Activated CD4-positive, alpha-beta T cell treated with anti-CD3 and anti-CD28 coated beads for 4 hours (primary cell): ENCODE measurements around the gene CDK17.
"Not testable (repeated sequence)": the region's sequence is repeated elsewhere in the genome, so short reads cannot be mapped to it uniquely, and the experiment has no call there.

Experiments
- DNase-seq, 2 donors: peaks; one replicate each; pipeline ENCODE4 v3.0.0-alpha.2; 2020

The CDK17 gene

DNA sequence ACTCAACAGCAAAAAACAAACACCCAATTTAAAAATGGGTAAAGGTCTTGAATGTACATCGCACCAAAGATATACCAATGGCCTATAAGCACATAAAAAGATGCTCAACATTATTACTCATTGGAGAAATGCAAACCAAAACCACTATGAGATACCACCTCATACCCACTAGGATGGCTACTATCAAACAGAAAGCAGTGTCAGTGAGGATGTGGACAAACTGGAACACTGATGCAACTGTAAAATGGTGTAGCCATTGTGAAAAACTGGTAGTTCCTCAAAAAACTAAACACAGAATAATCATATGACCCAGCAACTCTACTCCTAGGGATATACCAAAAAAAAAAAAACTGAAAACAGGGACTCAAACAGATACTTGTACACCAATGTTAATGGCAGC lies 49.3 kb downstream of the CDK17 start:
- no peak for DNase-seq

DNA sequence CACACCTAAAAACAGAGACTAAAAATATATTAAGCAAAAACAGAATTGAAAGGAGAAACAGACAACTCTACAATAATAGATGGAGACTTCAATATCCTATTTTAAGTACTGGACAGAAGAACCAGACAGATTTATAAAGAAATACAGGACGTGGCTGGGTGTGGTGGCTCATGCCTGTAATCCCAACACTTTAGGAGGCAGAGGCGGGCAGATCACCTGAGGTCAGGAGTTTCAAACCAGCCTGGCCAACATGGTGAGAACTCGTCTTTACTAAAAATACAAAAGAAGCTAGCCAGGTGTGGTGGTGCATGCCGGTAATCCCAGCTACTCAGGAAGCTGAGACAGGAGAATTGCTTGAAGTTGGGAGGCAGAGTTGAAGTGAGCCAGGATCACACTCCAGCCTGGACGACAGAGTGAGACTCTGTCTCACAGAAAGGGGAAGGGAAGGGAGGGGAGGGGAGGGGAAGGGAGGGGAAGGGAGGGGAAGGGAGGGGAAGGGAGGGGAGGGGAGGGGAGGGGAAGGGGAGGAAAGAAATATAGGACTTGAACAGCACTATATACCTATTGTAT lies 53.0 kb downstream of the CDK17 start:
- DNase-seq = no peak

DNA sequence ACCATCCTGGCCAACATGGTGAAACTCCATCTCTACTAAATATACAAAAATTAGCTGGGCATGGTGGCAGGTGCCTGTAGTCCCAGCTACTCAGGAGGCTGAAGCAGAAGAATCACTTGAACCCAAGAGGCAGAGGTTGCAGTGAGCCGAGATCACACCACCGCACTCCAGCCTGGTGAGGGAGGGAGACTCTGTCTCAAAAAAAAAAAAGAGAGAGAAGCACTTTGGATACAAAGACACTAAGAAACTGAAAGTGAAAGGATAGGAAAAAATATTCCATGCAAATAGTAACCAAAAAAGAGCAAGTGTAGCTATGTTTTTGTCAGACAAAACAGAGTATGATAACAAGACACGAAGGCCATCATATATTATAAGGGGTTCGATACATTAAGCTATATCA lies 53.5 kb downstream of the CDK17 start:
- not testable (repeated sequence) for DNase-seq

DNA sequence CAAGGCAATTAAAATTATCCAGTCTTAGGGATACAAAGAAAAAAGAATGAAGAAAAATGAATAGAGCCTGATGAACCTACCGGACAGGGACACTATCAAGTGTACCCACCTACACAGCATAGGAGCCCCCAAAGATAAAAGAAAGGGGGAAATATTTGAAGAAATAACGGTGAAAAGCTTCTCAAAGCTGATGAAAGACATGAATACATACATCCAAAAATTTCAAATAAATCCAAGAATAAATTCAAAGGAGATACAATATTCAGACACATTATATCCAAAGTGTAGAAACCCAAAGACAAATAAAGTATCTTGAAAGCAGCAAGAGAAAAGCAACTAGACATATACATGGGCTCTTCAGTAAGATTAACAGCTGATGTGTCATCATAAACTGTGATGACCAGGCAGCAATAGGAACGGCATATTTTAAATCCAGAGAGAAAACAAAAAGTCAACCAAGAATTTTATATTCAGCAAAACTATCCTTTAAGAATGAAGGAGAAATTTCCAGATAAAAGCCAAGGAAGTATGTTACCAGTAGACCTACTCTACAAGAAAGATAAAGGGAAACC lies 56.0 kb downstream of the CDK17 start:
- DNase-seq = no peak

DNA sequence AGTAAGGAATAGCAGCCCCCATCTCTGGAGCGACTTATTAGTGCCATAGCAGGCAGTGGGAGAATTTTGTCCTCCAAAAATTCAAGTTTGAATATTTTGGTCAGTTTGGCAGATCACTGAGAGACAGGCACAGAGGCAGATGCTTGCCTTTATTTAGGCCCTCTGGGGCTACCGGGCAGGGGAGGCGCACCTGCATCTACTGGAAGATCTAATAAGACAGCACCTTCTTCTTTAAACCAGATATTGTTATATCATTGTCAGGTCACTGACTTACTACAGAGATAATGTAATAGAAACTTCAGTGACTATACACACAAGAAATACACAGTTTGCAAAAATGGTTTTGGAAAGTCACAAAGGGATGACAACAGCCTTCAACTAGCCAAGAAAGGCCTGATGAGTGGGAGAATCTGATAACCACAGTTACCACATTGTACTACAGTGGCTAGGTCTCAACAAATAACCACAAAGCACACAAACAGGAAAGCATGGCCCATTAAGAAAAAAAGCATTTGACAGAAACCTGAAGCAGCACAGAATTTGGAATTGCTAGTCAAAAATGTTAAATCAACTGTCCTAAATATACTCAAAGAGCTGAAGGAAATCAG lies 56.8 kb downstream of the CDK17 start:
- DNase-seq = no peak

DNA sequence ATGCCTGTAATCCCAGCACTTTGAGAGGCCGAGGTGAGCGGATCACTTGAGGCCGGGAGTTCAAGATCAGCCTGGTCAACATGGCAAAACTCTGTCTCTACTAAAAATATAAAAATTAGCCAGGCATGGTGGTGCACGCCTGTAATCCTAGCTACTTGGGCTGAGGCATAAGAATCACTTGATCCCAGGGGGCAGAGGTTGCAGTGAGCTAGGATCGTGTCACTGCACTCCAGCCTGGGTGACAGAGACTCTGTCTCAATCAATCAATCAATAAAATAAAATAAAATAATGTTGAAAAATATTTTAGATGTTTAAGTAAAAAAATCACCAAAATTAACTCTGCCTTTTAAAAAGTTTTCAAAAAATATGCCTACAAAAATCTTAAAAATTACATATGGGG lies 60.6 kb downstream of the CDK17 start:
- DNase-seq = not testable (repeated sequence)

DNA sequence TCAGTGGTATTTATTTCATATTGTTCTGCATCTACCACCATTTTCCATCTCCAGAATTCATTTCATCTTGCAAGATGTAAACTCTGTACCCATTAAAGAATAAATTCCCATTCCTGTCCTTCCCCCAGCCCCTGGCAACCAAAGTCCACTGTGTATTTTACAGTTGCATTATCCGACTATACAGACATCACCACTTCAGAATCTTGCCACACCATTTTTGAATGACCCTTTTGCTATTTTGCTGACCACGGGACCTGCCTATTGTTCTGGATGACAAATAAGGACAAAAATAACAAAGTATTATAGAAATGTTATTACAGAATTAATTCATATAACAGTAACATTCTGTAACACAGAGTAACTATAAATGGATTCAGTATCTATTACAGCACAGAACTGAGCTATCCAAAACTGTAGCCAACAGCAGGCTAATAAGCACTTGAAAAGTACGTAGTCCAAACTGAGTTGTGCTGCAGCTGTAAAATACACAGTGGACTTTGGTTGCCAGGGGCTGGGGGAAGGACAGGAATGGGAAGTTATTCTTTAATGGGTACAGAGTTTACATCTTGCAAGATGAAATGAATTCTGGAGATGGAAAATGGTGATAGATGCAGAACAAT lies 61.3 kb downstream of the CDK17 start:
- no peak for DNase-seq

DNA sequence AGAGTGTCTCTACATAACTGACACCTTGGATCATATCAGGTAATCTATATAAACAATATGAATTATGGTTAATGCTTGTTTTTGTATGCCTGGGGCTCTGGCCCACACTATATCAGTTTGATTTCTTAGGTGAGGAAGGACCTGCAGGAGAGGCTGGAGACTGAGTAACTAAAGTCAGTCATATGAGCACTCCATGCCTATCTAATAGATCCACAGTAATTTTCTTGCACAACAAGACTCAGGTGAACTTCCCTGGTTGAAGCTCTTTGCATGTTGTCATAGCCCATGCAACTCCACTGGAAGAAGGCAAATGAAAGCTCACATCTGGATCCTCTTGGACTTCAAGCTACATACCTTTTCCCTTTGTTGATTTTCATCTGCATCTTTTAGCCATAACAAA lies 62.3 kb downstream of the CDK17 start:
- DNase-seq = no peak

DNA sequence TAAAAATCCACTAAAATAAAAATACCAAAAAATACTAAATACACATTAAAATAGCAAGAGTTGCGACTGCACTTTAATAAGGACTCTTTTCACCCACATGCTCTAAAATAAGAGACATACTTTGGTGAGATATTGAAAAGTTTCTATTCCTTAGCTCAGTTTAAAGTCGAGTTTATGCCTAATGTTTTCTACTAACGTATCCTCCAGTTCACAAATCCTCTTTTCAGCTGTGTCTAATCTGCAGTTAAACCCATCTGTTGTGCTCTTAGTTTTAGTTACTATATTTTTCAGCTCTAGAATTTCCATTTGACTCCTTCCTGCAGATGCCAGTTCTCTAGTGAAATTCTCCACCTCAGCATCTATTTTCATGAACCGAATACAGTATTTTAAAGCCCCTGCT lies 63.8 kb downstream of the CDK17 start:
- no peak for DNase-seq

DNA sequence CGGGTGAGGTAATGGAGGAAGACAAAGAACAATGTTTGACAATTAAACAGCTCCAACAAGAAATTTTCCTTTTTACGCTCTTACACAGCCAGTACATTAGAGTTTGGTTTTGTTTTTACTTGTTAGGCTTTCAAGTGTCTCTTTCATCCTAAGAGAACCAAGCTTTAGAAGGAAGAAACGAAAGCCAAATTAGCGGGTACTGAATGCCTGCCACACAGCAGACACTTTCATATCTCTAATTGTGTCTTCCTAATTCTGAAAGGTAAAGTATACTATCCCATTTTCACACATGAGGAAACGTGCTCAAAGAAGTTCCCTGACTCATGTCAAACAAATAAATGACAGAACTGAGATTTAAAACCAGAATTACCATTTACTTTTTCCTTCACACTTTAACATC lies 65.0 kb downstream of the CDK17 start:
- DNase-seq = no peak

DNA sequence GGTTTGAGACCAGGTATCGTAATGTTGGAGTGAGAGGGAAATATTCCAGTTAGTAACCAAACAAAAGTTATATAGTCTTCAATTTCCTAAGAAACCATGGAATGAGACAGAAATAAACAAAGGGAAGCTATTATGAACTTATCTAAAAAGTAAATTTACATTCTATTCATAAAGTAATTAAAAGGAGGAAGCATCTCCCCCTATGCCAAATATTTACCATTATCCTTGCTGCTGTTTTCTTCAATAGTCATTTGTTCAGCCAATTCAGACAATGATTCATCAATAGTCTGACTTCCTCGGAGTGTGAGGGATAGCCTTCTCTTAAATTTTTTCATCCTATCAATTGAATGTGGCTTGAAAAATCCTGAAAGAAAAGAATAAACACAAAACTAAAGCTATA lies 65.7 kb downstream of the CDK17 start:
- no peak for DNase-seq

DNA sequence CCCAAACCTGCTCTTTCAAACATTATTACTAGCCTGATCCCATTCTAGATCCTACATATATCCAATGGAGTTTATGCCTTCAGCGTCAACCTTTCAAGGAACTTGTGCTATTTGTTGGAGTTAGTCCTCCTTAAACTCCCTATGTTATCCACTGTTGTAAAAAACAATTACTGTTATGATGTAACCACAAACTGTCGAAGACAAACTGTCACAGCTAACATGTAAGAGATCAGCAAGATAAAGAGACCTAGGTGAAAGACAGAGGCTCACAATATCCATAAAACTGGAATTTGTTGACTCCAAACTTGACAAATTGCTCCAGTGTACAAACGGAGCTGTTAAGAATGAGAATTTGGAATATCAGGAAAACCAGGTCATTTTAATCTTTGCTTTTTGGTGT lies 70.7 kb downstream of the CDK17 start:
- DNase-seq = no peak

DNA sequence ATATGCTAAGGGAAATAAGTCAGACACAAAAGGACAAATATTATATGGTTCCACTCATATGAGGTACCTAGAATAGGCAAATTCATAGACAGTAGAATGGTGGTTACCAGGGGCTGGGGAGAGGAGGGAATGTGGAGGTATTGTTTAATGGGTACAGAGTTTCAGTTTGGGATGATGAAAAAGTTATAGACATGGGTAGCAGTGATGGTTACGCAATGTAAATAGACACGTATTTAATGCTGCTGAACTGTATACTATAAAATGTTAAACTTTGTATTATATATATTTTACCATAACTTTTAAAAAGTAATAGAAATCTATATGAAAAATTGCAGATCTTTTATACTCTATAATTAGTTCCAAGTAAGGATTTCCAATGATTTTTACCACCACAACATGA lies 71.2 kb downstream of the CDK17 start:
- no peak for DNase-seq

DNA sequence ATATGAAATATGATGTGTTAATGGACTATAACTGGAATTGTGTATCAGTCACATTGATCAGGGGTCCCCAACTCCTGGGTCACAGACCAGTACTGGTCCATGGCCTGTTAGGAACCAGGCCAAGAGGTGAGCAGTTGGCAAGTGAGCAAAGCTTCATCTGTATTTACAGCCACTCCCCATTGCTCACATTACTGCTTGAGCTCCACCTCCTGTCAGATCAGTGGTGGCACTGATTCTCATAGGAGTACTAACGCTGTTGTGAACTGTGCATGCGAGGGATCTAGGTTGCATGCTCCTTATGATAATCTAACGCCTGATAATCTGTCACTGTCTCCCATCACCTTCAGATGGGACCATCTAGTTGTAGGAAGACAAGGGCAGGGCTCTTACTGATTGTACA lies 72.3 kb downstream of the CDK17 start:
- no peak for DNase-seq

DNA sequence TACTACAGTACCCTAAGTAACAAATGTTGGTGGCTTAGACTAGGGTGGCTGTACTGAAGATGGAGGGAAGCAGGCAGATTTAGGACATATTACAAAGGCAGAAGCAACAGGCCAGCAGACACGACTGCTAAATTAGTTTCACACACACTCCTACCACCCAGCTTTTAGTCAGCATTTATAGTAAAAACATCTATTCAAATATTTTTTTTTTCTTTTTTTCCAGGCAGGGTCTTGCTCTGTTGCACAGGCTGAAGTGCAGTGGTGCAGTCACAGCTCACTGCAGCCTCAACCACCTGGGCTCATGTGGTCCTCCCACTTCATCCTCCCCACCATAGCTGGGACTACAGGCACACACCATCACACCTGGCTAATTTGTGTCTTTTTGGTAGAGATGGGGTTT lies 72.9 kb downstream of the CDK17 start:
- DNase-seq = no peak

DNA sequence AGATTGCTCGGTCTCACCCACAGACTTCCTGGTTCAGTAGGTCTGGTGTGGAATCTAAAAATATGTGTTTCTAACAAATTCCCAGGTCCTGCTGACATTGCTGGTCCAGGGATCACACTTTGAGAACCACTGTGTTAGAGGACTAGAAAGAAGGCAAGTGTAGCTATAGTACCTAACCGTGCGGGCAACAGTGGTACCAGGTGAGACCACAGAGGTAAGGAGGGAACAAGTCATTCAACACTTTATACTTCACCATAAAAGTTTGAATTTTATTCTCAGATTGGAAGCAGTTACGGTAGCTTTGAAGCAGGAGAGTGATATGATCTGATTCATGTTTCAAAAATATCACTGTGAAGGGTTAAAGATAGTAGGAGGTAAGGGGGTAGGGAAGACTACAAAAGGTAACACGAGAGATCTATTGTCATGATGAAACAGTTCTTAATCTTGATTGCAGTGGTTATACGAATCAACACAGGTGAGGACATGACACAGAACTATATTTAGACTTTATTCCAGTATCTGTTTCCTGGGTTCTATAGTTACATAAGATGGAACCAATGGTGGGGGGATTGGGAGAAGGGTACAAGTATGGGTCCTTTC lies 73.5 kb downstream of the CDK17 start:
- no peak for DNase-seq

DNA sequence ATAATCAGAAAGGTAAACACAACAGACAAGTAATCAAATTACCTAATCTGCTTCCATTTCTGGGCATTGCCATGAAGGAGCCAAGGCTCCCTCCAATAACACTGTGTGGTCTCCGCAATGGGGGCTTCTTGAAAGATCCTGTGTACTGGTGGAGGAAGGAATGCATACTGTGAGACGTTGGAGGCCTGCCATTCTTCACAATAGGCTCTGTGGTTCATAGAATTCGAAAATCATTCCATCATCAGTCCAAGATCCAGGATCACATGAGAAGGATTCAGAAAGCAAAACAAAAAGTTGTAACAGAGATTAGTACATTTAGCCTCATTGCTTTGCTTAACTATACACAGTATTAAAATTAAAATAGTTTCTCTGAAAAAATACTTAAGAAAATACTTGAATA lies 76.3 kb downstream of the CDK17 start:
- no peak for DNase-seq

DNA sequence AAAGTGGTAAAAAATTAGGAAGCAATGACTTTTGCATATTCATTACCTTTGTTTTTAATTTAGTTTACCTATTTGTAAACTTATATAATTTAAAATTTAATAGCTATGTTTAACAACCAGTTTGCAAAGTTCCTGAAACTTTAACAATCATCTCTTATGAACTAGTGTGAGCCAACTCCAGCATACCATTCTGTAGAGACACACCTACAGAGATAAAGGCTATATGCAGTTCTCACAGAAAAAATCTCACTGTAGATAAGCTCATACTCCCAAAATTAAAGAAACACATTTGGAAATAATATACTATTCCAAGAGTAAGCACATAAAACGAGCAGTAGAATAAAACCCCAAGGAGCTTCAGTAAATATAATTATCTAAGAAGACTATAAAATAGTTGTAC lies 77.5 kb downstream of the CDK17 start:
- no peak for DNase-seq

DNA sequence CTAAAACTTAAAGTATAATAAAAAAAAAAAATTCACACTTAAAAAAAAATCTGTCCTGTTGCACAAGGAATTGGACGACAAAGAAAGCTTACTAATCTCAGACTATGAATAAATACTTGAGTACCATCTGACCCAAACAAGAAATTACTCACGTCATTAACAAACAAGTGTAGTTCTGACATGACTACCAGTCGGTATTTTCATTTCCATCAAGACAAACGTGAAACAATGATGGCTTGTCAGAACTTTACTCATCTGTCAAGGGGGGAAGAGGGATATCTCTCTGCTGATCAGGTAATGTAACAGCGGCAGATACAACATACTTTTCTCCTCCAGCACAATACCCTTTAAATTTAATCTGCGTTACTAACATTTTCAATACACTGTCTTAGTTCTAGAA lies 78.3 kb downstream of the CDK17 start:
- DNase-seq = no peak

DNA sequence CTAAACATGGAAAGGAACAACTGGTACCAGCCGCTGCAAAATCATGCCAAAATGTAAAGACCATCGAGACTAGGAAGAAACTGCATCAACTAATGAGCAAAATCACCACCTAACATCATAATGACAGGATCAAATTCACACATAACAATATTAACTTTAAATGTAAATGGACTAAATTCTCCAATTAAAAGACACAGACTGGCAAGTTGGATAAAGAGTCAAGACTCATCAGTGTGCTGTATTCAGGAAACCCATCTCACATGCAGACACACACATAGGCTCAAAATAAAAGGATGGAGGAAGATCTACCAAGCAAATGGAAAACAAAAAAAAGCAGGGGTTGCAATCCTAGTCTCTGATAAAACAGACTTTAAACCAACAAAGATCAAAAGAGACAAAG lies 82.4 kb downstream of the CDK17 start:
- not testable (repeated sequence) for DNase-seq

DNA sequence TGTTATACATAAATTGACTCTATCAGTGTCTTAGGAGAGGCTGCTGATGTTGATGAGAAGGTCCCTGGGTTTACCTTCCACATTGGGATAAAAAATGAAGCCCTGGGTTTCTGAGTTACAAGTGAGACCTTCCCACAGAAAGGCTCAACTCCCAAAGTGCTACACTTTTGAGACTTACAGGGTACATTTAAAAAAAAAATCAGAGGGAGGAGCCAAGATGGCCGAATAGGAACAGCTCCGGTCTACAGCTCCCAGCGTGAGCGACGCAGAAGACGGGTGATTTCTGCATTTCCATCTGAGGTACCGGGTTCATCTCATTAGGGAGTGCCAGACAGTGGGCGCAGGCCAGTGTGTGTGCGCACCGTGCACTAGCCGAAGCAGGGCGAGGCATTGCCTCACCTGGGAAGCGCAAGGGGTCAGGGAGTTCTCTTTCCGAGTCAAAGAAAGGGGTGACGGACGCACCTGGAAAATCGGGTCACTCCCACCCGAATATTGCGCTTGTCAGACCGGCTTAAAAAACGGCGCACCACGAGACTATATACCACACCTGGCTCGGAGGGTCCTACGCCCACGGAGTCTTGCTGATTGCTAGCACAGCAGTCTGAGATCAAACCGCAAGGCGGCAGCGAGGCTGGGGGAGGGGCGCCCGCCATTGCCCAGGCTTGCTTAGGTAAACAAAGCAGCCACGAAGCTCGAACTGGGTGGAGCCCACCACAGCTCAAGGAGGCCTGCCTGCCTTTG lies 84.3 kb downstream of the CDK17 start:
- DNase-seq = peak; percentile 13 to 14

DNA sequence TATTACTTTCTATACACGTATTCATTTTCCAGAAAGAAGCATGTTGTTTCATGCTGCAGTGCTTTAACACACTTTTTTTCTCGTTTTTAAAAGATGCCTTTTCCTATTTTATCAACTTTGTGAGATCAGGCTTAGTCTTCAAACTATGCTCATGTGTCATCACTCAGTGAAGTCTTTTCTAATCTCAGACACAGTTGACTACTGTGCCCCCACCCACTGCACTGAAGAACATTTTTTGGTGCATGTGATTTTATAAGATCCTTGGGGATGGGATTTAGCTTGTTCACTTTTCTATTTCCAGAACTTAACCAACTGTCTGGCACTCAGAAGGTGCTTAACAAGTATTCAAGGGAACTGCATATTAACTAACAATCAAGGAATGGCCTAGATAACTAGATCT lies 85.5 kb downstream of the CDK17 start:
- DNase-seq = no peak

DNA sequence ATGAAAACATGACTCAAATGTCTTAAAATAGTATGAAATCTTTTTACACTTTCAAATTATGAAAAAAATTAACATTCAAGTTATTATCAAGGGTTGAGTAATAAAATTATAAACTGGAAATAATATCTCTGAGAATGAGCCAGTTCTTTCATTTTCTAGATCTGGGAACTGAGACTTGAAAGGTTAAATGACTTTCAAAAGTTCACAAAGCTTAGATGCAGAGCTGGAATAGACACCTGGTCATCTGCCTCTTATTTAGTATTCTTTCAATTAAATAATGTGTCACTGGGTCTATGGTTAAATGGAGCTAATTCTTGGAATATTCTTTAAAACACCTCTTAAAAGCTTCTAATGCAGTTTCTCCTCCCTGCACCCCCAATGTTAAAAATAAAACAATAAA lies 86.6 kb downstream of the CDK17 start:
- no peak for DNase-seq

DNA sequence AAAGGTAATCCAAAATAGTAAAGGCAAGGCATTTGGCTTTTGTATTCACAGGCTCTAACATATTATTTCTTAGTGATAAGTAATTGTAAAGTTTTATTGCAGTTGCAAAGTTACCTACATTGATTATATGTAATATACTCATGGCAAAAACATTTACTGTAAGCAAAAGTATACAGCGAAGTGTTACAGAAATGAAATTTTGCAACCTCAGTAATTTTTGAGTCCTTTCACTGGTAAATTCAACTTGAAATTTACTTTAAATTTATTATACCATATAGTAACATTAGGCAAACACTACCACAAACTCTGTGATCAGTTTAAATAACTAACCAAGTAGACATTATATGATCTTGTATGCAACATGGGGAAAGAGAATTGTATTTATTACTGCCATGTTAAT lies 89.0 kb downstream of the CDK17 start:
- DNase-seq = no peak
